Liver (tissue), 9 donors: ENCODE data around the gene KIF7. TPM values are rescaled to one million over a fixed set of nuclear protein-coding genes. Genes with fewer than 3 reads are reported as not detected.
A peak's percentile ranks its signal among the peaks of the same experiment; 100 is the strongest.

ENCODE experiments used
- DNase-seq: peaks from one replicate; pipeline ENCODE4 v3.0.0-alpha.2; 2017; ENCODE audit warnings: low spot score
- H3K27ac ChIP-seq, 2 donors: one replicate each; pipeline ENCODE4 v1.7.0; 2013; ENCODE audit warnings: inconsistent platforms in 2 of 2, low read length in 2 of 2, control low read depth in 1 of 2, low read depth in 1 of 2, mild to moderate bottlenecking in 1 of 2
- H3K27me3 ChIP-seq, 4 donors: one replicate each; pipeline versions ENCODE4 v1.6.1 to v1.7.0; 2013; ENCODE audit warnings: low read length in 3 of 4, inconsistent platforms in 1 of 4, mild to moderate bottlenecking in 1 of 4, moderate library complexity in 1 of 4; ENCODE audit not compliant: control insufficient read depth in 4 of 4, insufficient read depth in 4 of 4
- H3K36me3 ChIP-seq, 4 donors: one replicate each; pipeline versions ENCODE4 v1.6.1 to v1.7.0; 2013; ENCODE audit warnings: low read length in 3 of 4, mild to moderate bottlenecking in 3 of 4, low read depth in 1 of 4, moderate library complexity in 1 of 4; ENCODE audit not compliant: control insufficient read depth in 4 of 4, insufficient read depth in 3 of 4
- H3K4me1 ChIP-seq, 4 donors: one replicate each; pipeline versions ENCODE4 v1.6.1 to v1.7.0; 2013; ENCODE audit warnings: low read length in 3 of 4, mild to moderate bottlenecking in 3 of 4, moderate library complexity in 1 of 4; ENCODE audit not compliant: control insufficient read depth in 4 of 4, insufficient read depth in 4 of 4
- H3K4me3 ChIP-seq, 3 donors: one replicate each; pipeline versions ENCODE4 v1.6.1 to v1.7.0; 2013; ENCODE audit warnings: low read length in 3 of 3, control low read depth in 1 of 3, low read depth in 1 of 3, mild to moderate bottlenecking in 1 of 3
- H3K9ac ChIP-seq, 2 donors: one replicate each; pipeline ENCODE4 v1.7.0; 2013; ENCODE audit warnings: low read length in 2 of 2, mild to moderate bottlenecking in 2 of 2, moderate library complexity in 2 of 2, control low read depth in 1 of 2, low read depth in 1 of 2
- H3K9me3 ChIP-seq, 4 donors: one replicate each; pipeline versions ENCODE4 v1.6.1 to v1.7.0; 2013; ENCODE audit warnings: low read length in 3 of 4; ENCODE audit not compliant: control insufficient read depth in 4 of 4
- FOXA1 ChIP-seq: IDR thresholded peaks from 2 replicates; pipeline ENCODE4 v1.6.1; 2016; ENCODE audit warnings: antibody characterized with exemption
- FOXA2 ChIP-seq: IDR thresholded peaks from 2 replicates; pipeline ENCODE4 v1.6.1; 2016; ENCODE audit warnings: antibody characterized with exemption
- GABPA ChIP-seq, 2 donors: IDR thresholded peaks in 1 of 2; conservative IDR thresholded peaks in 1 of 2; 2 replicates each; pipeline ENCODE4 v1.6.1; 2016; ENCODE audit warnings: antibody characterized with exemption in 2 of 2, mild to moderate bottlenecking in 1 of 2, moderate library complexity in 1 of 2
- HNF4A ChIP-seq, 2 donors: conservative IDR thresholded peaks; 2 replicates each; pipeline ENCODE4 v1.6.1; 2016; ENCODE audit warnings: antibody characterized with exemption in 2 of 2, mild to moderate bottlenecking in 2 of 2
- HNF4G ChIP-seq: IDR thresholded peaks from 2 replicates; pipeline ENCODE4 v1.6.1; 2016; ENCODE audit warnings: antibody characterized with exemption
- JUND ChIP-seq, 2 donors: IDR thresholded peaks; 2 replicates each; pipeline ENCODE4 v1.6.1; 2016; ENCODE audit warnings: antibody characterized with exemption in 2 of 2
- NR2F2 ChIP-seq: IDR thresholded peaks from 2 replicates; pipeline ENCODE4 v1.6.1; 2016; ENCODE audit warnings: antibody characterized with exemption
- RAD21 ChIP-seq, 2 donors: IDR thresholded peaks; 2 replicates each; pipeline ENCODE4 v1.6.1; 2016; ENCODE audit warnings: antibody characterized with exemption in 2 of 2, mild to moderate bottlenecking in 2 of 2
- RXRA ChIP-seq, 2 donors: IDR thresholded peaks; 2 replicates each; pipeline ENCODE4 v1.6.1; 2017 to 2018; ENCODE audit warnings: antibody characterized with exemption in 2 of 2, mild to moderate bottlenecking in 1 of 2
- SP1 ChIP-seq: IDR thresholded peaks from 2 replicates; pipeline ENCODE4 v1.6.1; 2018; ENCODE audit warnings: antibody characterized with exemption, mild to moderate bottlenecking
- TAF1 ChIP-seq: conservative IDR thresholded peaks from 2 replicates; pipeline ENCODE4 v1.6.1; 2016; ENCODE audit warnings: antibody characterized with exemption, mild to moderate bottlenecking
- YY1 ChIP-seq: IDR thresholded peaks from 2 replicates; pipeline ENCODE4 v1.6.1; 2016; ENCODE audit warnings: antibody characterized with exemption, mild to moderate bottlenecking
- whole genome bisulfite sequencing: extraction: QIAGEN DNeasy Blood & Tissue Kit; methylation state at CpG from one replicate; pipeline ENCODE4 v1.1.7; 2013; 5-methylcytosine and 5-hydroxymethylcytosine counted together
- polyA plus RNA-seq, 2 donors: library from polyadenylated mRNA; stranded (reverse) in 1 of 2; unstranded in 1 of 2; fragments of 200-250 nt in 1 of 2; fragments of >200 nt in 1 of 2; fragmentation: Nextera tagmentation in 1 of 2; extraction: Ambion mirVana in 1 of 2; gene quantifications; one replicate each; pipeline versions ENCODE4 v1.2.1 to v1.2.3, GENCODE V29; 2013 to 2015
- total RNA-seq, 2 donors: library from RNA; depleted of rRNA; stranded (reverse); fragments of >200 nt; gene quantifications; one replicate each; pipeline ENCODE4 v1.2.3, GENCODE V29; 2014
- TF ChIP-seq, protein P1 (sequence below): fragments of 150-350 bp; IDR thresholded peaks from 2 replicates; pipeline ENCODE4 v1.5.1; 2017; ENCODE audit warnings: improper control_type of control experiment, low read depth, low read length; ENCODE audit not compliant: missing input control
- TF ChIP-seq, protein P2 (sequence below): IDR thresholded peaks from 2 replicates; pipeline ENCODE4 v1.6.1; 2016; ENCODE audit warnings: antibody characterized with exemption
- TF ChIP-seq, protein P3 (sequence below): IDR thresholded peaks from 2 replicates; pipeline ENCODE4 v1.6.1; 2016; ENCODE audit warnings: antibody characterized with exemption
- donor health status: healthy.
- donor health status: healthy.
- donor health status: healthy.
- donor health status: healthy.
- donor health status: healthy.

Gene KIF7
- total and polyA plus RNA-seq, 4 donors, result 0.04 to 1.3 (median 0.72) TPM

DNA sequence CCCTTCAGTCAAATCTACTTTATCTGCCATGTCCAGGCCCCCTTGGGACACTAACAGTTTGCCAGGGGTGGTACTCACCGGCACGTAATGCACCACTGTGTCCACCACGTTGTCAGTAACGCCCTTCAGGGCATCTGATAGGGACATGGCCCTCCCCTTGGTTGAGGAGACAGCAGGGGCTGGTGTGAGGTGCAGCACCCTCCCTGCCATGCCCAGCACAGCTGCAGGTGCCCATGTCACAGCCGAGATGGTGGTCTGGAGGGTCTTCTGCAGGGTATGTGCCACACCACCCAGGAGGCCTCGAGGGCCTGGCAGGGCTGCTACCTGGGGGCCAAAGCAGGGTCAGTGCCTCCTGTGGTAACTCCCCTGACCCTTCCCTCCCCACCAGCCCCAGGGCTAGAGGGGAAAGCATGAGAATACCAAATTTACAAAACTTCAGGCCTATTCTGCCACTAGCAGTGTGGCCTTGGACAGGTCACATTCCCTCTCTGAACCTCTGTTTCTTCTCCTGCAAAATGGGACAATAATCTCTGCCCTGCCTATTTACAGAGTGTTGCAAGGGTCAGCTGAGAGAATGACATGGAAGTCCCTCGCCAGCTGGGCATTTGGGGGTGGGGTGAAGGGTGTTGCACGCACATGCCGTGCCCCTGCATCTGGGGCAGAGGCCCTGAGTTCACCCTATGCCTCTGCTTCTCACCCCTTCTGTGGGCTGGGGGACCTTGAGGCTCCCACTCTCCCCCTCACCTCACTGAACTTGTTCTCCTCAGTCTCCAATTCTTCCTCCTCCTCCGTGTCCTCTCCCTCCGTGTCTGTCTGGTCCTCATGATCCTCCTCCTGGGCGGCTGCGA, 11.8 kb upstream of the KIF7 start:
- Histone ChIP-seq H3K27me3 (no peaks in the 10 kb centered on the region), H3K9me3 (no peaks in the 10 kb centered on the region), H3K36me3 (peaks cover 0 to 11% (median 1%) of the 10 kb centered on the region in 4 donors), H3K4me3 (no peak overlapping the region), H3K27ac (no peak overlapping the region), H3K9ac (no peak overlapping the region), H3K4me1 (peaks cover 0 to 2% (median 0%) of the 10 kb centered on the region in 4 donors)
- TF ChIP-seq TAF1 (no peak), RAD21 (IDR thresholded peaks at IDR 0.05) (no peak), SP1 (no peak), YY1 (no peak), HNF4G (no peak), HNF4A (conservative IDR thresholded peaks at IDR 0.05) (no peak), GABPA (IDR thresholded peaks at IDR 0.05 in 1 of 2, conservative IDR thresholded peaks at IDR 0.05 in 1 of 2) (no peak), JUND (IDR thresholded peaks at IDR 0.05) (no peak), RXRA (IDR thresholded peaks at IDR 0.05) (no peak), FOXA2 (no peak), NR2F2 (no peak)
- TF ChIP-seq, protein P1, sequence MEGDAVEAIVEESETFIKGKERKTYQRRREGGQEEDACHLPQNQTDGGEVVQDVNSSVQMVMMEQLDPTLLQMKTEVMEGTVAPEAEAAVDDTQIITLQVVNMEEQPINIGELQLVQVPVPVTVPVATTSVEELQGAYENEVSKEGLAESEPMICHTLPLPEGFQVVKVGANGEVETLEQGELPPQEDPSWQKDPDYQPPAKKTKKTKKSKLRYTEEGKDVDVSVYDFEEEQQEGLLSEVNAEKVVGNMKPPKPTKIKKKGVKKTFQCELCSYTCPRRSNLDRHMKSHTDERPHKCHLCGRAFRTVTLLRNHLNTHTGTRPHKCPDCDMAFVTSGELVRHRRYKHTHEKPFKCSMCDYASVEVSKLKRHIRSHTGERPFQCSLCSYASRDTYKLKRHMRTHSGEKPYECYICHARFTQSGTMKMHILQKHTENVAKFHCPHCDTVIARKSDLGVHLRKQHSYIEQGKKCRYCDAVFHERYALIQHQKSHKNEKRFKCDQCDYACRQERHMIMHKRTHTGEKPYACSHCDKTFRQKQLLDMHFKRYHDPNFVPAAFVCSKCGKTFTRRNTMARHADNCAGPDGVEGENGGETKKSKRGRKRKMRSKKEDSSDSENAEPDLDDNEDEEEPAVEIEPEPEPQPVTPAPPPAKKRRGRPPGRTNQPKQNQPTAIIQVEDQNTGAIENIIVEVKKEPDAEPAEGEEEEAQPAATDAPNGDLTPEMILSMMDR, result no peak
- TF ChIP-seq, protein P2, sequence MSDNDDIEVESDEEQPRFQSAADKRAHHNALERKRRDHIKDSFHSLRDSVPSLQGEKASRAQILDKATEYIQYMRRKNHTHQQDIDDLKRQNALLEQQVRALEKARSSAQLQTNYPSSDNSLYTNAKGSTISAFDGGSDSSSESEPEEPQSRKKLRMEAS, result no peak
- WGBS, result 90% methylated on average over 13 of the region's 13 CpGs
- no peak for DNase-seq

DNA sequence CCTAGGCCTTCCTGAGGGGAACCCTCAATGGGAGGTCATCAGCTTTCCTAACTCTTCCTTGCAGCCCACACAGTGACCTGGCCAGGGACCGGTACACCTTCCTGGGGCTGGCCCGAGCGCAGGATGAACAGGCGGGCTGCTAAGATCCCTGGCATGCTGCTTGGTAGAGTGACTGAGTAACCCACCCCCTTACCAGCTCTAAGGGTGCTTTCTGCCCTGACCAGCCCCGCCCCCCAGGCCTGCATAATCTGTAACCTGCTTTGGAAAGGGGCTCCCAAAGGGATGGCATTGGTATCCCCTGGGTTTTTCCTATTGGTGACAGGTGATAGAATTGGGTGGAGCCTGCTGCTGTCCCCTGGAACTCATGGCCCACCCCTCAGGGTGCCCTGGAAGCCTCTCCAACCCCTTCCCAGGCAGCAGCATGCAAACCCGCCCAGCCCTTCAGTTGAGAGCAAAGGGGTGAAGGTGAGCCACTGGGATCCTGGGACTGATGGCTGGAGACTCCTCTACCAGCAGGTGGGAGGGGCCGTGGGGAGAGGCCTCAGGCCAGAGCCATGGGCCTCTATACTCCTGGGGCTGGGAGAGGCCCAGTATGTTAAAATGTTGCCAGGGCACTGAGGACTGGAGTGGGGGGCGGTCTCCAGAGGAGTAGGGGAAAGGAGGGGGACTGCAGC, 11.1 kb upstream of the KIF7 start:
- Histone ChIP-seq H3K4me1 (peaks cover 0 to 2% (median 0%) of the 10 kb centered on the region in 4 donors), H3K9me3 (no peaks in the 10 kb centered on the region), H3K4me3 (no peak overlapping the region), H3K27me3 (no peaks in the 10 kb centered on the region), H3K36me3 (peaks cover 0 to 10% (median 1%) of the 10 kb centered on the region in 4 donors), H3K27ac (peak overlapping the region in 1 of 2 donors; percentile 35), H3K9ac (no peak overlapping the region)
- 96% methylated on average over 8 of the region's 8 CpGs for whole genome bisulfite sequencing
- DNase-seq, result no peak
- no peak for TF ChIP-seq RAD21 (IDR thresholded peaks at IDR 0.05)
- TF ChIP-seq FOXA2, result no peak
- no peak for TF ChIP-seq NR2F2
- no peak for TF ChIP-seq JUND (IDR thresholded peaks at IDR 0.05)
- TF ChIP-seq, protein P3, sequence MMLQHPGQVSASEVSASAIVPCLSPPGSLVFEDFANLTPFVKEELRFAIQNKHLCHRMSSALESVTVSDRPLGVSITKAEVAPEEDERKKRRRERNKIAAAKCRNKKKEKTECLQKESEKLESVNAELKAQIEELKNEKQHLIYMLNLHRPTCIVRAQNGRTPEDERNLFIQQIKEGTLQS, result no peak
- TF ChIP-seq FOXA1, result no peak
- TF ChIP-seq HNF4A (conservative IDR thresholded peaks at IDR 0.05), result no peak
- no peak for TF ChIP-seq YY1
- no peak for TF ChIP-seq RXRA (IDR thresholded peaks at IDR 0.05)
